Endothelial cell of umbilical vein (primary cell): ENCODE data around the gene CUEDC2. TPM values are rescaled to one million over a fixed set of nuclear protein-coding genes. Genes with fewer than 3 reads are reported as not detected.
A peak's percentile ranks its signal among the peaks of the same experiment; 100 is the strongest.

ENCODE experiments used
- BruUV-seq: library from RNA; stranded (reverse); fragments of 400-500 nt; replicated peaks from 2 replicates; lab custom pipeline; 2021; lab: Mats Ljungman, UMichigan
- CTCF ChIA-PET: fragments of 300-600, 350-600 bp; sonication (Branson Sonifier 250); formaldehyde crosslinking; loops from one replicate; lab custom pipeline; 2021; ENCODE audit warnings: antibody characterized with exemption, inconsistent platforms; lab: Charles Lee
- POLR2A ChIA-PET: fragments of 300-600, 350-600 bp; sonication (Branson Sonifier 250); formaldehyde crosslinking; loops from one replicate; lab custom pipeline; 2021; ENCODE audit warnings: antibody characterized with exemption, inconsistent platforms; lab: Charles Lee
- DNase-seq: peaks from one replicate; pipeline ENCODE4 v3.0.0-alpha.2; 2011; ENCODE audit warnings: low read depth, low spot score
- FAIRE-seq: peaks from 2 replicates; lab custom pipeline; 2011; peaks lifted over from hg19 to GRCh38; lab: Jason Lieb, UNC
- H2AFZ ChIP-seq: 2 replicates; pipeline ENCODE4 v1.6.0; 2012; ENCODE audit warnings: low read depth, low read length, control low read depth, inconsistent platforms
- H3K27ac ChIP-seq: 2 replicates; pipeline ENCODE4 v1.5.1; 2011; ENCODE audit warnings: low read depth, mild to moderate bottlenecking, control low read depth, low read length, moderate library complexity; ENCODE audit not compliant: insufficient read depth
- H3K27me3 ChIP-seq, 2 experiments: 2 replicates each; pipeline versions ENCODE4 v1.6.0 to v1.6.1; 2011; ENCODE audit warnings: low read length in 2 of 2, mixed read lengths in 1 of 2; ENCODE audit not compliant: control insufficient read depth in 2 of 2, insufficient read depth in 2 of 2
- H3K36me3 ChIP-seq, 2 experiments: 2 replicates in 1 of 2; 3 replicates in 1 of 2; pipeline ENCODE4 v1.5.1; 2011; ENCODE audit warnings: low read length in 2 of 2, mild to moderate bottlenecking in 1 of 2, moderate library complexity in 1 of 2; ENCODE audit not compliant: control insufficient read depth in 2 of 2, insufficient read depth in 2 of 2; ENCODE audit errors: extremely low read depth in 1 of 2
- H3K4me1 ChIP-seq: 3 replicates; pipeline ENCODE4 v1.5.1; 2011; ENCODE audit warnings: mild to moderate bottlenecking, low read length; ENCODE audit not compliant: control insufficient read depth, insufficient read depth; ENCODE audit errors: extremely low read depth
- H3K4me2 ChIP-seq: 2 replicates; pipeline ENCODE4 v1.6.1; 2011; ENCODE audit warnings: low read length, control low read depth, mixed read lengths; ENCODE audit not compliant: insufficient read depth
- H3K4me3 ChIP-seq, 3 experiments: fragments of 200-600 bp in 1 of 3; sonication (generic), shearing (Covaris generic) in 1 of 3; replicated peaks in 1 of 3; 2 replicates each; pipeline ENCODE4 v1.5.1; 2011 to 2016; ENCODE audit warnings: control low read depth in 3 of 3, low read length in 3 of 3, mild to moderate bottlenecking in 2 of 3, inconsistent platforms in 1 of 3, low read depth in 1 of 3, moderate library complexity in 1 of 3; ENCODE audit not compliant: insufficient read depth in 1 of 3
- H3K79me2 ChIP-seq: 2 replicates; pipeline ENCODE4 v1.6.0; 2012; ENCODE audit warnings: low read length, inconsistent platforms; ENCODE audit not compliant: control insufficient read depth, insufficient read depth
- H3K9ac ChIP-seq: replicated peaks from 2 replicates; pipeline ENCODE3; 2011; ENCODE audit warnings: low read length, control low read depth; ENCODE audit not compliant: insufficient read depth; ENCODE audit errors: extremely low read depth
- H3K9me1 ChIP-seq: replicated peaks from 3 replicates; pipeline ENCODE4 v1.6.0; 2011; ENCODE audit warnings: mild to moderate bottlenecking, low read length; ENCODE audit not compliant: control insufficient read depth, insufficient read depth; ENCODE audit errors: extremely low read depth
- H3K9me3 ChIP-seq: replicated peaks from 2 replicates; pipeline ENCODE4 v1.5.1; 2012; ENCODE audit warnings: low read length, inconsistent platforms; ENCODE audit not compliant: control insufficient read depth, insufficient read depth
- H4K20me1 ChIP-seq: replicated peaks from 2 replicates; pipeline ENCODE3; 2011; ENCODE audit warnings: mild to moderate bottlenecking, low read length; ENCODE audit not compliant: control insufficient read depth, insufficient read depth; ENCODE audit errors: extremely low read depth
- EZH2 ChIP-seq: IDR thresholded peaks from 2 replicates; pipeline ENCODE4 v1.6.1; 2012; ENCODE audit warnings: borderline replicate concordance, low read depth, mild to moderate bottlenecking, moderate library complexity, low read length, inconsistent platforms; ENCODE audit not compliant: severe bottlenecking
- GATA2 ChIP-seq: IDR thresholded peaks from 2 replicates; pipeline ENCODE4 v1.7.0; 2011; ENCODE audit warnings: low read depth, mild to moderate bottlenecking, moderate library complexity, mixed read lengths, low read length; ENCODE audit not compliant: insufficient read length, insufficient read depth
- JUN ChIP-seq: IDR thresholded peaks from 2 replicates; pipeline ENCODE4 v1.6.1; 2011; ENCODE audit warnings: borderline replicate concordance, low read depth; ENCODE audit not compliant: insufficient read length, insufficient read depth
- POLR2A ChIP-seq: IDR thresholded peaks from 2 replicates; pipeline ENCODE4 v1.6.1; 2012; ENCODE audit warnings: low read depth, mild to moderate bottlenecking, control low read depth, low read length
- POLR2AphosphoS5 ChIP-seq: IDR thresholded peaks from 2 replicates; pipeline ENCODE4 v1.6.1; 2012; ENCODE audit warnings: low read depth, mild to moderate bottlenecking, control low read depth, low read length, moderate library complexity; ENCODE audit not compliant: insufficient read depth
- dilution Hi-C: fragments of 300-500 bp; cut with MboI; formaldehyde crosslinking; loops from one replicate; pipeline ENCODE4 v1.15.0; 2019; ENCODE audit warnings: low sequenced_read_pairs; ENCODE audit not compliant: extremely low pct_ligation_motif_present
- intact Hi-C: fragments of 100-400 bp; cut with micrococcal nuclease; formaldehyde crosslinking; loops from one replicate; pipeline ENCODE4 v1.10.0; 2022
- polyA plus RNA-seq, 4 experiments: library from polyadenylated mRNA; depleted of rRNA in 3 of 4; stranded (reverse) in 3 of 4; unstranded in 1 of 4; fragments of >200 nt; gene quantifications; 2 replicates each; pipeline versions ENCODE4 v1.2.1 to v1.2.3, GENCODE V29; 2011 to 2012; ENCODE audit warnings: missing spikeins in 1 of 4
- total RNA-seq: library from RNA; stranded (reverse); gene quantifications from 2 replicates; pipeline ENCODE4 v1.2.3, GENCODE V29; 2021
- TF ChIP-seq, protein P1 (sequence below), 2 donors: IDR thresholded peaks; 1 replicate in 1 of 2; 2 replicates in 1 of 2; pipeline ENCODE4 v1.5.1; 2011; ENCODE audit warnings: low read length in 2 of 2, mild to moderate bottlenecking in 2 of 2, moderate library complexity in 2 of 2, control low read depth in 1 of 2, inconsistent platforms in 1 of 2, low read depth in 1 of 2; ENCODE audit not compliant: insufficient read depth in 1 of 2; ENCODE audit errors: extremely low read depth in 1 of 2
- TF ChIP-seq, protein P2 (sequence below): IDR thresholded peaks from 2 replicates; pipeline ENCODE4 v1.6.1; 2011; ENCODE audit not compliant: insufficient read depth, insufficient read length

Gene CUEDC2
- total and polyA plus RNA-seq, 2 donors (not counting 3 experiments of a cell fraction or from before 2014, with no cell fraction given): 61.5 to 96.7 TPM

GRCh38 chr10:102419269-102420180 lies 12.8 kb downstream of the CUEDC2 start:
- dilution Hi-C loops (no loop called here), intact Hi-C loops (loop anchor here (5.0 kb wide), 3 partner anchors 83 to 228 kb away; partner anchors contain the start of genes ACTR1A and SUFU)
- H4K20me1 ChIP-seq: no peaks in the 10 kb centered on the region
- no TSS peak for BruUV-seq
- H3K9me1 ChIP-seq: no peaks in the 10 kb centered on the region
- H3K27me3 ChIP-seq: peaks cover 3 to 7% of the 10 kb centered on the region in 2 experiments
- ChIA-PET CTCF (interaction anchor here (0.6 to 6.5 kb wide), 7 partner anchors 13 to 250 kb away, joined by 3 to 74 read pairs (median 33); partner anchors contain the start of genes CUEDC2 and NFKB2), POLR2A (interaction anchor here (1.8 kb wide), 1 partner anchor 13 kb away, joined by 6 read pairs; the partner anchor contains the start of gene CUEDC2)
- DNase-seq (peak; percentile 39), FAIRE-seq (peak; percentile 59)
- no peak overlapping the region for H3K9ac ChIP-seq
- H3K79me2 ChIP-seq: no peaks in the 10 kb centered on the region
- peak overlapping the region; percentile 63 for H3K4me2 ChIP-seq
- H3K9me3 ChIP-seq: no peaks in the 10 kb centered on the region
- H3K4me3 ChIP-seq: peak overlapping the region; percentile 1 to 20 (median 7)
- peak overlapping the region; percentile 5 for H2AFZ ChIP-seq
- H3K4me1 ChIP-seq: peaks cover 20% of the 10 kb centered on the region
- TF ChIP-seq POLR2AphosphoS5 (no peak), POLR2A (no peak), JUN (no peak), GATA2 (no peak), EZH2 (no peak)
- TF ChIP-seq, protein P1, sequence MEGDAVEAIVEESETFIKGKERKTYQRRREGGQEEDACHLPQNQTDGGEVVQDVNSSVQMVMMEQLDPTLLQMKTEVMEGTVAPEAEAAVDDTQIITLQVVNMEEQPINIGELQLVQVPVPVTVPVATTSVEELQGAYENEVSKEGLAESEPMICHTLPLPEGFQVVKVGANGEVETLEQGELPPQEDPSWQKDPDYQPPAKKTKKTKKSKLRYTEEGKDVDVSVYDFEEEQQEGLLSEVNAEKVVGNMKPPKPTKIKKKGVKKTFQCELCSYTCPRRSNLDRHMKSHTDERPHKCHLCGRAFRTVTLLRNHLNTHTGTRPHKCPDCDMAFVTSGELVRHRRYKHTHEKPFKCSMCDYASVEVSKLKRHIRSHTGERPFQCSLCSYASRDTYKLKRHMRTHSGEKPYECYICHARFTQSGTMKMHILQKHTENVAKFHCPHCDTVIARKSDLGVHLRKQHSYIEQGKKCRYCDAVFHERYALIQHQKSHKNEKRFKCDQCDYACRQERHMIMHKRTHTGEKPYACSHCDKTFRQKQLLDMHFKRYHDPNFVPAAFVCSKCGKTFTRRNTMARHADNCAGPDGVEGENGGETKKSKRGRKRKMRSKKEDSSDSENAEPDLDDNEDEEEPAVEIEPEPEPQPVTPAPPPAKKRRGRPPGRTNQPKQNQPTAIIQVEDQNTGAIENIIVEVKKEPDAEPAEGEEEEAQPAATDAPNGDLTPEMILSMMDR (IDR thresholded peaks at IDR 0.05; ENCODE audit: extremely low read depth in 1 of 2, insufficient read depth in 1 of 2, low read depth in 1 of 2, low read length in 2 of 2): no peak
- TF ChIP-seq, protein P2, sequence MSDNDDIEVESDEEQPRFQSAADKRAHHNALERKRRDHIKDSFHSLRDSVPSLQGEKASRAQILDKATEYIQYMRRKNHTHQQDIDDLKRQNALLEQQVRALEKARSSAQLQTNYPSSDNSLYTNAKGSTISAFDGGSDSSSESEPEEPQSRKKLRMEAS: no peak
- peaks cover 0 to 9% of the 10 kb centered on the region in 2 experiments for H3K36me3 ChIP-seq
- no peak overlapping the region for H3K27ac ChIP-seq
